Kidney capillary endothelial cell (primary cell): ENCODE data around the gene KIAA0753.
A peak's percentile ranks its signal among the peaks of the same experiment; 100 is the strongest.
"Not testable (repeated sequence)": the region's sequence is repeated elsewhere in the genome, so short reads cannot be mapped to it uniquely, and the experiment has no call there.

Experiments
- DNase-seq: peaks from one replicate; pipeline ENCODE4 v3.0.0-alpha.2; 2018; ENCODE audit warnings: low spot score

The KIAA0753 gene

DNA sequence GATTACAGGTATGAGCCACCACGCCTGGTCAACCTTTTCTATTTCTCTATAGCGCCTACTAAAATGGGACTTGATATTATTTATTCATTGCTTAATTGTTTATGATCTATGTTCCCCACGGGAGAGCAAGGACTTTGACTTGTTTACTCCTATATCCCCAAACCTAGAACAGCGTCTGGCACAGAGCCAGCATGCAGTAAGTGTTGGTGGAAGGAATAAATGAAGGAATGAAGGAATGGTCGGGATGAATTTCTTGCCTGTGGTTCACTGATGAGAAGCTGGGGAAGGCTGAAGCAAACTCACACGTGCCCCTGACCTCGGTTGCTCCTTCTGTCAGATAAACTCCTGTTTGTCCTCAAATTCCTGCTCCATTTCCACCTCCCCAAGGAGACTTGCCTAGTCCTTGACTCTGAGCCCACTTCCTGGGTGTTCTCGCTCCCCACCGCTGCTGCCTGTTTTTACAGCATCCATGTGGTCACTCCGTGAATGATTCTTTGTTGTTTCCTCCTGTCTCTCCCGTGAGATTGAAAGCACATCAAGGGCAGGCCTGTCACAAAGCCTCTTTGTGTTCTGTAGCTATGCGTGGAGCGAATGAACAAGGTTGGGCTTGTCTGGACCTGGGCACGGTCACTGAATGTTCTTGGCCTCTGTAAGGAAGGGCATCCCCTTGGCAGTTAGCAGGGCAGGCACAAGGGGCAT is 28.4 kb upstream of the KIAA0753 start:
- DNase-seq = no peak

DNA sequence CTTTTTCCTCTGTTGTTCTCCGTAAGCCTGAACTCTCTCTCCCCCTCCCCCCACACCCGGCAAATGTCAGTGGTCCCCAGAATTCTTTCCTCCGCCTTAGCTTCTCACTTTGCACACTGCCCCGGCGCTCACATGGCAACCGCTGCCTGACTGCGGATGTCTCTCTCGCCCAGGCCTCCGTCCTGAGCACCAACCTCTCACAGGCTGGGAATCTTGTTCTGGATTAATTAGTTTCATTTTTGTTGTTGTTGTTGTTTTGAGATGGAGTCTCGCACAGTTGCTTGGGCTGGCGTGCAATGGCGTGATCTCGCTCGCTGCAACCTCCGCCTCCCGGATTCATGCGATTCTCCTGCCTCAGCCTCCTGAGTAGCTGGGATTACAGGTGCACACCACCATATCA is 27.7 kb upstream of the KIAA0753 start:
- DNase-seq = no peak

DNA sequence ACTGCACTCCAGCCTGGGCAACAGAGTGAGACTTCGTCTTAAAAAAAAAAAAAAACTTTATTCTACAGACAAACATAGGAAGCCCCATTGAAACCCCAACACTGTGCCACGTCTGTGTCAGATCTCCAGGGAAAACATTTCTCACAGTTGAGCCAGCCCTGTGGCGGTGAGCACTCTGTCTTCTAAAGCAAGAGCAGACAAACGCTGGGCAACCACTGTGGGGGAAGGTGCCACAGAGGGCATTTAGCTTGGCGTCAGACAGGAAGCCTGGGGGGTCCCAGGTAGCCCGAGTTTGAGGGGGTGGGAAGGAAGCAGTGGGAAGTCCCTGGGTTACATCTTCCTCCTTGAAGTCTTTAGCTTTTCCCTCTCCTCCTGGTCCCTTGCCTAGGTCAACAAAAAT is 27.0 kb upstream of the KIAA0753 start:
- DNase-seq = no peak

DNA sequence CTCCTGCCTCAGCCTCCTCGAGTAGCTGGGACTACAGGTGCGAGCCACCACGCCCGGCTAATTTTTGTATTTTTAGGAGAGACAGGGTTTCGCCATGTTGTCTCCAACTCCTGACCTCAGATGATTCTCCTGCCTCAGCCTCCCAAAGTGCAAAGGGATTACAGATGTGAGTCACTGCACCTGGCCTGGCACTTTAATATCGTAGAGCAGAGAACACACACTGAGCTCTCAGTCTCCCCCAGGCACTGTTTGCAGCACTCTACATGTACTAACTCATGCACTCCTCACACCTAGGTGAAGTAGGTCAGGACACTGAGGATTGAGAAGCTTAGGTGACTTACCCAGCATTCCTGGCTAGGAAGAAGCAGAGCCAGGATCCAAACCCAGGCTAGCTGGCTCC is 26.0 kb upstream of the KIAA0753 start:
- DNase-seq = no peak

DNA sequence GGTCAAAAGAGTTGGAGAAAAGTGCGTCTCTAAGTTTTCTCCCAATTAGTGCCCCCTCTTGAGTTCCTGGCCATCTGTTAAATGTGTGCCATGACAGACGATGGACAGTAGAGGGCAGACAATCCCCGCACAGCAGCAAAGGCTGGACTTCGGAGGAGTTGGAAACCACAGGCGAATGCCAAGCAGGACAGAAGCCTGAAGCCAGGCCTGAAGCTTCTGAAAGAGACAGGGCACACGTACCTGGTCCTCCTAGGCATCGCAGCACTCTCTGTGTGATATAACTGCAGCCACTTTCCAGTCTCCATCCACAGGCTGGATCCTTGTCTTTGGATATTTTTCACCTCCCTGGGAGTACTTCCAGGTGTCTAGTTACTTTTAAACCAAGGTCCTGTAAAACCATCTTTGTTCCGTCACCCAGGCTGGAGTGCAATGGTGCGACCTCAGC is 25.6 kb upstream of the KIAA0753 start:
- DNase-seq = peak; percentile 74

DNA sequence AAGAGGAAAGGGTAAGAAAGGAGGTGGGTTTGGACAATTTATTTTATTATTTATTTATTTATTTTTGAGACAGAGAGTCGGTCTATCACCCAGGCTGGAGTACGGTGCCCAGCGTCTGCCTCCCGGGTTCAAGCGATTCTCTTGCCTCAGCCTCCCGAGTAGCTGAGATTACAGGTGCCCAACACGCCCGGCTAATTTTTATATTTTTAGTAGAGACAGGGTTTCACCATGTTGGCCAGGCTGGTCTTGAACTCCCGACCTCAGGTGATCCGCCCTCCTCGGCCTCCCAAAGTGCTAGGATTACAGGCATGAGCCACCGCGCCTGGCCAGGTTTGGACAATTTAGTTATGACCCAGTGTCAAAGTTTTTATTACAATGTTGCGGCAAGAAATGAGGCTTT is 22.7 kb upstream of the KIAA0753 start:
- DNase-seq = not testable (repeated sequence)

DNA sequence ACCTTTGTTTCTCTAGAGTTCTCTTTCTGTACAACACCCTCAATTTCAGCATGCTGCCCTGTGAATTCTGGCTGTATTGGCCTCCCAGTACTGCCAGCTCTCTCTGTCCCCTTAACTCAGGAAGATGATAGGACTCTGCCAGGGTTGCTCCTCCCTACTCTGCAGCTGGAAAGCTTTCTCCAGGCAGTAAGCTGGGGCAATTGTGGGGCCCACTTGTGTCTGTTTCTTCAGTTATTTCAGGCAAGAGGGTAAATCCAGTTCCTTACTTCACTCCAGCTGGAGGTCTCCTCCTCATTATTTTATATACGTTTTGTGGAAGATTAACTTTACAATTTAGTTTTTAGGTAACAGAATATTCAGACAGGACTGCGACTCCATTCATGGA is 20.9 kb upstream of the KIAA0753 start:
- DNase-seq = no peak

DNA sequence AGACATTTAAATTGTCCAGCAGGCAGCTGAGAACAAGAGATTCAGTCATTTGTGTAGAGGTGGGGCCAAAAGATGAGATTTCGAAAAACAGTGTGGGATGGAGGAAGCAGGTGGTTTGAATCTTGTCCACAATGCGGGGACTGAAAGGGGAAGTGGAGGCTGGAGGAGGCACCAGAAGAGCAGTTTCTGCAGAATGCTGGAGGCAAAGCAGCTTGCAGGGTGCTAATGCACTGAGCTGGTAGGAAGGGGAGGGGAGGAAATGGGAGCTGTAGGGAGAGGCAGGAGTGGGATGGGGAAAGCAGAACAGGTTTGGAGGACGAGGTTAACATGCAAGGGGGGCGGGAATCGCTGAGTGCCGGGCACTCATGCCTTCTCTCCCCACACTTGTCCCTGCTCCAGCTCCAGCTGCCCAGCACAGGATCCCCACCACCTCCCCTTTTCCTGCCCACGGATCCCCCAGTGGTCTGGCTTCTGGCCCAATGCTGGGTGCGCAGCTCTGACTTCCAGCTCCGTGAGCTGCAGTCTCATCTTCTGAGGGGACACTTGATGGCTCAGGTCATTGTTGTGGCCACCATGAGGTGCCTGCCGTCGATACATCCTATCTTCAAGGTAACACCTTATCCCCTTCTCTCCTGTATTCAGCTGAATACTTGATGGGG is 20.4 kb upstream of the KIAA0753 start:
- DNase-seq = no peak

DNA sequence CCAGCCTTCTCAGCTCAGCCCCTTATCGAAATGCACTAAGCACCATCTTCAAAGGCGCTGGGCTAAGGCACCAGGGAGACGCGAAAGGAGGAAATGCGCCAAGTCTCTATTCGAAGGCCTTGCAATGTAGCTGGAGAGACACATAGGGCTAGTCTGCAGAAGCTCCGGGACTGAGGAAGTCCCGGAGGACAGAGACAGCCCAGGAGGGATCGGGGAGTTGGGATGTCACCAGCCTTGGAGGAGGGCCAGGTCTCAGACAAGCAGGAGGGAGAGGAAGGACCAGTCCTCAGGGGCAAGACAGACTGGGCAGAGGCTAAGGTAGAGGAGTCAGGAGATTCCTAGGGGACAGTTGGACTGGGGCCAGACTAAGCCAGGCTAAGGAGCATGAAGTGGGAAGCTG is 19.6 kb upstream of the KIAA0753 start:
- DNase-seq = no peak

DNA sequence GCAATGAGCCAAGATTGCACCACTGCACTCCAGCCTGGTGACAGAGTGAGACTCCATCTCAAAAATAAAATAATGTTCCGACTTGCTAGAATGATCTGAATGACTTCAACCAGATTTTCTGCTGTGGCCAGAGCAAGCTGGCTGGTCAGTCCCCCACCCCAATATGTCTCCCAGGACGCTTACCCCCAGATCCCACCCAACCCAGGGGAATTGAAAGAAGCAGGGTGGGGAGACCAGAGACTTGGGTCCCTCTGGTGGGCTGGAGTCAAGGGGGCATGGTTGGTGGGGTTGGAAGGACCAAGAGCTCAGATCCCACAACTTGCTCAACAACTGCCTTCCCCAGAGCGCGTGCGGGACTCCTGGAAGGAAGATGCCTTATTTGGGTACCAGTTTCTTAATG is 17.9 kb upstream of the KIAA0753 start:
- DNase-seq = not testable (repeated sequence)

DNA sequence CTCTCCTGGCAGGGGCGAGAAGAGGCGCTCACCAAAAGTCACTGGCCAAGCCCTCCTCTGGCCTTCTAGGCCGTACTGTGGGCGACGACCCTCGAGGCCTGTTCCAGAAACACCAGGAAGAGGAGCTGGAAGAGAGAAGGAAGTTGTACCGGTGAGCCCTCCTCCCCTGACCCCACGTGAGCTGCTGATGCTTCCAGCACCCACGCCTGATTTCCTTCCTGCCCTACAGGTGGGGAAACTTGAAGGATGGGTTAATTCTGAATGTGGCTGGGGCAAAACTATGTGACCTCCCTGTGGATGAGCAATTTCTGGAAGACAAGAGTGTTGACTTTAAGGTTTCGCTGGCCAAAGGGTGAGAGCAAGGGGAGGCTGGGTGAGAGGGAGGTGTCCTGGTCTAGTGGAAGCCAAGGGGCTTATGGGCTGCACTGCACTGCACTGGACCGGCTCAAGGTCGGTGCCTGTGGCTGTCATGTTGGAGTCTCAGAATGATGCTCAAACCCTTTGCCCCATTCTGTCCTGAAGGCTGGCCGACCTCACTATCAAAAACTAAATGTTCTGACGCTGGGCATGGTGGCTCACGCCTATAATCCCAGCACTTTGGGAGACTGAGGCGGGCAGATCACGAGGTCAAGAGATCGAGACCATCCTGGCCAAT is 17.2 kb upstream of the KIAA0753 start:
- no peak for DNase-seq

DNA sequence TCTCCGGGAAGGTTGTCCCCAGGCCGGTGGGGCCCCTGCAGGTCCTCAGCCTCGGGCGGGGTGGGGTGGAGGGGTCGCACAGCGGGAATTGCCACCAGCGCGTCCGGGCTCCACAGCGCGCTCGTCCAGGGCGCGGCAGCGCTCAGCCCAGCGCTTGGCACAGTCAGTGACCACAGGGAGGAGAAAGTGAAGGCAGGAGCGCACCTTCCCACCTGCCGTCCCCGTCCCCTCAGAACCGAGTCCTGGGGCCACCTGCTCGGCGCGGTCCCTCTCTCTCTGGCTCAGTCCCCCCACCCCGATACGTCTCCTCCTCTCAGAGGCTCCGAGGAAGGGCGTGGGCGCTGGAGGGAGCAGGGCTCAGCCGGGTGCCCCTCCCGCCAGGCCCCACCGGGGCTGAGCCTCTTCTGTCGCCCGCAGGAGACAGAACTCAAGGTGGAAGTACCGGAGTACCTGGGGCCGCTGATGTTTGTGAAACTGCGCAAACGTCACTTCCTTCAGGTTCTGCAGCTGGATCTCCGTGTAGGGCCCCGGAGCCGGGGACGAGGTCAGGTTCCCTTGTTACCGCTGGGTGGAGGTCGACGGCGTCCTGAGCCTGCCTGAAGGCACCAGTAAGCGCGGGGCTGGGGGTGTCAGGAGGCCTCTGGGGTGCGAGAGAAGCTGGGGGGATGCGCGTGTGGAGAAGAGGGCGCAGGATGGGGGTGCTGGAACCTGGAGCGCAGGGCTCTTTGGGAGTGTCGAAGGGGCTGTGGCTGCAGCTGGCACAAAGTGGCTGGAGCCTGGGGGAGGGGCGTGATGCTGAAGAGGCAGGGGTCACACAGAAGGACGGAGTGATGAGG is 16.5 kb upstream of the KIAA0753 start:
- not testable (repeated sequence) for DNase-seq

DNA sequence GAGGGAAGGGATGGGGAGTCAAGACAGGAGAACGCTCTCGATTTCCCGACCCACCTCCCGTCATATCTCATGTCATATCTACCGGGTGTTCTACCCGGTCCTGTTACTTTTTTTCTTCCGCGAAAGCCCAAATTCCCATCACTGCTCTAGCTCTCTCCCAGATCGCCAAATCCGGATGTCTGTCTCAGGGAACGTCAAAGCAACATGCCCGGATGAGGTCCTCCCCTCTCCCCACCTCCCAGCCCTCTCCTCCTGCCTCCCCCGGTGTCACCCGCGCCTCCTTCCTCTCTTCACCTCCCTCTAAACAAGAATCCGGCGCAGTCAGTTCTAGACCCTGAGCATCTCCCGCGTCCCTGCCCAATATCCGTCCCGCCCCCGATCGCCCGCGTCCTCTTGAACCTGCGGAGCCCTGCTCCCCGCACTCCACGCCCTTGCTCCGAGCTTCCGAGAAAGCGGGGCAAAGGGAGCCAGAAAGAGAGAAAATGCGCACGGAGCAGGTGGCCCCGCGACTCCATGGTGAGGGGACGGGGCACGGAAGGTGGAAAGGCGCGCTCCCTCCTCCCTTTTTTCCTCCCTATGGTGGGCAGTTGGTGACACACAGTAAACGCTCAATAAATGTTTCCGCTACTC is 15.3 kb upstream of the KIAA0753 start:
- not testable (repeated sequence) for DNase-seq

DNA sequence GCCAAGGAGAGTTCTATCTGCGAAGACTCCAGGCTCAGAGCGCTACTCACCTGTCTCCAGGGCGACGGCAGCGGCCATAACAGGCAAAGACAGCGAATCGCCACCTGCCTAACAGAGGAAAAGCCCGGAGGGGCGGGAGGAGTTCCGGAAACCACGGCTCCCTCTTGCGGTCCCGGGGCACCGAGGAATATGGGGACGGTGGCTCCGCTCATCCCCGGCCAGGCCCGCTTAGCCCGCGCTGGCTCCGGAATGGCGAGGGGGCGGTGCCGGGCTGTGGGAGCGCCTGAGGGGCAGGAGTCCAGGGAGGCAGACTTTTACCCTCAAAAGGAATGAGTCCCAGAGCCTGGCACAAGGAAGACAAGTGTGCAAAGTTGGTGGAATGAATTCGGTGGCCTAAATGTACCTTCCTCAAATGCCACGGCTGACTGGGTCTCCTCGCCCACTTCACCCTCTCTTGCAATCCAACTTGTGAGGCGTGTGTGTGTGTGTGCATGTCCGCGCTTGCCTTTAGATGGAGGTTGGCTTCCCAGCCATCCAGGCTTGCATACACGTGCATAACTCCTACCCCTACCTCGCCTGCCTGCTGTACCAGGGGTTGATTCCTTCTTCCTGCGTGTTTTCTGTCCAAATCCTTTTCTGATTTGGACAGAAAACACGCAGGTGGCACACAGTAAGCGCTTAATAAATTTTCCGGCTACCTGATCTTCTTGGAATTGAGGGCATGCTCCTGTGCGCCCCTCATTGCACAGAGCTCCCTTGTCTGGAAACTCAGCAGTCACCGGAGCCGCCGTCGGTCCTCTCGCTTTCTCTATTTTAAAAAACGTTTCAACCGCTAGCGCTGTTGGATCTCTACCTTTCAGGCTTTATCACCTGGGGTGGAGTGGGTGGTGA is 14.6 kb upstream of the KIAA0753 start:
- no peak for DNase-seq

DNA sequence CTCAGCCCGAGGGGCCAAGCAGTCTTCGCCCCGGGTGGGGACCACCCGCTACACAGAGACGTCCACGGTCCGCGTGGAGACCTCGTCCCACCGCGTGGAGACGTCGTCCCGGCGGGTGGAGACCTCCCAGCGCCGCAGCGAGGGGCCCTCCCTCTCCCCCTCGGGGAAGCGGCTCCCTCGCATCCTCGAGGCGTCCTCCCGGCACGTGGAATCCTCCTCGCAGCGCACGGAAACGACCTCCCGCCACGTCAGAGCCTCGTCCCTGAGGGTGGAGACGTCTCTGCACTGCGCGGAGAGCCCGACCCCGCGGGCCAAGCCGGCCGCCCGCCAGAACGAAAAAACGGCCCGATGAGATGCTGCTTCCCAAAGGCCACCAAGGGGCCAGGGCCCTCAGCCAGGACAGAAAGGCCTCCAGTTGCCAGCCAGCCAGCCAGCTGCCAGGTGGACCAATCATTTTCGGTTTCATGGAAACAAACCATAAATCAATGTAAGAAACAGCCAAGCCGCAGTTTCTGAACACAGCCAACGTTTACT is 11.5 kb upstream of the KIAA0753 start:
- DNase-seq = no peak

DNA sequence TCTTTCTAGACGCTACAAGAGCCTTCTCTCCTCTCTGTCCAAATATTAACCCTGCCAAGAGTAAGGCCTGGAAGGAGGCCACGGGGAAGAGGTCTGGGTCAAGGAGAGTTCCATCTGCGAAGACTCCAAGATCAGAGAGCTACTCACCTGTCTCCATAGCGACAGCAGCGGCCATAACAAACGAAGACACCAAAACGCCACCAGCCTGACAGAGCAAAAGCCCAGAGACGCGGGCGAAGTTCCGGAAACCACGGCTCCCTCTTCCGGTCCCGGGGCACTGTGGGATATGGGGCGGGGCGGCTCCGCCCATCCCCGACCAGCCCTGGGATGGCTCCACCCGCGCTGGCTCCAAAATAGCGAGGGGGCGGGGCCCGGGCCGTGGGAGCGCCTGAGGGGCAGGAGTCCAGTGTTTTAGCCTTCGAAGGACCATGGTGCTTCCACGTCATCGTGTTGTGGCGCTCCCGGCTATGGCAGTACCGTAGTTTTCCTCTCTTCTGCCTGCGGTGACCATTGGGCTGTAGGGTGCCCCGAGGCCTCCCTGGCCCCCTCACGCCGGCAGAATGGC is 10.9 kb upstream of the KIAA0753 start, which contains the start of the genes C17orf100 and MED31:
TSS of gene C17orf100 (plus strand) at position 409 of the 565 bp plus-strand sequence. CDS start at position 561, 152 bp downstream.
TSS of gene MED31 (minus strand) at position 252 of the 565 bp plus-strand sequence. CDS start at position 175, 77 bp downstream.
- DNase-seq = peak; percentile 91

DNA sequence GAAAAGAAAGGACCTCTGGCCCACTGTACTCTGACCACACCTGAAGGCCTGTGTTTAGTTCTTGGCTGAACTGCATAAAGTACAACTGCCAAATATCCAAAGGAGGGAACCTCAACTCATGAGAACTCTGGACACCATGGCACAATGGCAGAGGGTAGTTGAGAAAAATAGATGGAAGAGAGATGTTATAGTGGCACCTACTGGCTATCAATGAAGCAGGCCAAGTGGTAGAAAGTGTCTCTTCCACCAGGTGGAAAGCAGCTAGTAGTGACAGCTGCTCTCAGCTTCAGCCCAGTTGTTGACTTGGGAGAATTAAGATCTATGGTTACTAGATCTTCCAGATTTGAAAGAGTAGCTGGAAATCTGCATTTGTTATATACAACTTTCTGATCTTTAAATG is 7.7 kb upstream of the KIAA0753 start:
- DNase-seq = no peak

DNA sequence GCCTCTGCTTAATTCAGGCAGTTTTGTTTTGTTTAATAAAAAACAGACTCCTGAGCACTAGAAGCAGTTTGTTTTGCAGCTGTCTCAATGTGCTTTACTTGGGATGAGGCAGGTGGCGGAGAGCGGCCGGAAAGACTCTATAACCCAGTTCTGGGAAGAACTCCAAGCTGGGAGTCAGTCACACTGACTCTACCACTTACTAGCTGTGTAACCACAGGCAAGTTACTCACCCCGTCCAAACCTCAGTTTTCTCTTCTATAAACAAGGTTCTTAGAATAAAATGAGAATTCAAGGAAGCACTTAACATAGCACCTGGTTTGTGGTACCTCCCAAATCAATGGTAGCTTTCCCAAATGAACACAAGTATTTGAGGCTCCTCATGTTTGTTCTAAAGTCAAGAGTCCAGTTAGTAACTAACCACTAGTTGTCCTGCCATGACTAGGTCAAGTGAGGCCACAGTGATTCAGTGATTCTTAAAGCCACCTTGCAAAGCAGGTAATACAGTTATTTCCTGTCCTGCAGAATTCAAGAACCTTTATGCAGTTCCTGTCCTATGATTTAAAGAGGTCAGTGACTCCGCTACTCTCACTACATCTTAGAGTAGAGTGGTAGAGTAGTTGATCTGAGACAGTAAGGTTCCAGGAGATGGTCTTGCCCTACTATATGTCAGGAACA is 3.1 kb upstream of the KIAA0753 start:
- DNase-seq = no peak

DNA sequence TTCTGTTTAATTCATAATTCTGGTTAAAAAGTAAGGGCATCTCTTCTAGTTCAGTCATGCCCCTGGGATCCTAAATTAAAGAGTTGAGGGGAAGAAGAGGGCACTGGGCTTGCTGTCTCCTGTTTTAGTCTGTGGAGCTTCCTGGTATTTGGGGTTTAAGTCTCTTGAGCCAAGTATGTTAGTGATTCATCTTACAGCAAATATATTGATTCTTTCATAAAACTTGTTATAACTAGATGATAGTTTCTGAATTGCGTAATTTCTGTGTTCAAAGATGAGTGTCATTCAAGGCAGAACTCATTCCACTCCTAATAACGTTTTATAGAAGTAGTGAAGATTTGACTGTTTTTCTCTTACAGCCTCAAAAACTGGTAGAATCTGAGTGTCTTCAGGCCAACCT is 2.1 kb upstream of the KIAA0753 start:
- no peak for DNase-seq
